22Rv1 (cell line): ENCODE results near the gene ABCA2.
A peak's percentile ranks its signal among the peaks of the same experiment; 100 is the strongest.

Experiments
- H3K27ac ChIP-seq: fragments of 450-650 bp; 2 replicates; pipeline ENCODE4 v1.5.1; 2017
- CTCF ChIP-seq: fragments of 450-650 bp; IDR thresholded peaks from 2 replicates; pipeline ENCODE4 v1.5.1; 2017; ENCODE audit warnings: mild to moderate bottlenecking
- ZFX ChIP-seq: fragments of 450-650 bp; IDR thresholded peaks from 2 replicates; pipeline ENCODE4 v1.6.1; 2017; ENCODE audit warnings: antibody characterized with exemption, borderline replicate concordance

The ABCA2 gene

GRCh38 chr9:137029058-137029936, 1.3 kb upstream of the ABCA2 start:
- peak overlapping the region; percentile 91 for H3K27ac ChIP-seq
- TF ChIP-seq CTCF (peak; percentile 93), ZFX (no peak)

- peak overlapping the region; percentile 91 for H3K27ac ChIP-seq
- TF ChIP-seq CTCF (peak; percentile 73), ZFX (no peak)
These were observed 423 bp upstream of the ABCA2 start for GRCh38 chr9:137028263-137029057.

- H3K27ac ChIP-seq, result peak overlapping the region; percentile 91
- TF ChIP-seq CTCF (no peak), ZFX (no peak)
These were observed 1.2 kb downstream of the ABCA2 start for GRCh38 chr9:137026828-137027227.

GRCh38 chr9:137026384-137026783, 1.7 kb downstream of the ABCA2 start:
- no peak for TF ChIP-seq ZFX
- no peak for TF ChIP-seq CTCF
- H3K27ac ChIP-seq, result peak overlapping the region; percentile 91

GRCh38 chr9:137025517-137025966, 2.5 kb downstream of the ABCA2 start:
- TF ChIP-seq CTCF, result peak; percentile 55
- no peak for TF ChIP-seq ZFX
- H3K27ac ChIP-seq, result peak overlapping the region; percentile 91

GRCh38 chr9:137023583-137023991, 4.5 kb downstream of the ABCA2 start:
- H3K27ac ChIP-seq, result peak overlapping the region; percentile 91
- no peak for TF ChIP-seq ZFX
- TF ChIP-seq CTCF, result no peak
